Measurements from ENCODE around the gene GPSM1.

DNA sequence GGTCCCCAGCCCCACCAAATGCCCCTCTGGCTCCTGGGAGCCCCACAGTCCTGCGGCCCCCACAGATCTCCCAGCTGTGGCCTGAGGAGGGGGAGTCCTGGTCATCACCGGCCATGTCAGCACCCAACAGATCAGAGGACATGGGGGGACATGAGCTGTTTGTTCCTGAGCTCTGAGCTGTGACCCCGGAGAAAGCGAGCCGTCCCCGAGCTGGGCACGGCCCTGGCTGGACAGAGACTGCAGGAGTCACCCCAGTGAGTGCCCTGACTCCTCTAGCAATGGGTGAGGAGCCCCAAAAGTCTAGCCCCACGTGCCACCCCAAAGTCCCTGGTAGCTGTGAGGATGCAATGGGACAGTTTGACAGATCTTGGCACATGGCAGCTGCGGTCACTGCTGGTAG, 49.1 kb upstream of the GPSM1 start:
- TF ChIP-seq CTCF (IDR thresholded peaks at IDR 0.05) = no peak
- TF ChIP-seq POLR2A (IDR thresholded peaks at IDR 0.05) = no peak
